GM12892 (cell line): ENCODE data around the gene GPR176.

ENCODE experiments used
- POLR2A ChIP-seq: IDR thresholded peaks from 2 replicates; pipeline ENCODE4 v1.6.1; 2011; ENCODE audit warnings: low read depth, low read length, control low read depth
- POLR2AphosphoS5 ChIP-seq: IDR thresholded peaks from 2 replicates; pipeline ENCODE4 v1.6.1; 2011; ENCODE audit warnings: low read depth, low read length, control low read depth
- TAF1 ChIP-seq: IDR thresholded peaks from 2 replicates; pipeline ENCODE4 v1.6.1; 2011; ENCODE audit warnings: low read depth, mild to moderate bottlenecking, control low read depth, low read length, borderline replicate concordance

DNA sequence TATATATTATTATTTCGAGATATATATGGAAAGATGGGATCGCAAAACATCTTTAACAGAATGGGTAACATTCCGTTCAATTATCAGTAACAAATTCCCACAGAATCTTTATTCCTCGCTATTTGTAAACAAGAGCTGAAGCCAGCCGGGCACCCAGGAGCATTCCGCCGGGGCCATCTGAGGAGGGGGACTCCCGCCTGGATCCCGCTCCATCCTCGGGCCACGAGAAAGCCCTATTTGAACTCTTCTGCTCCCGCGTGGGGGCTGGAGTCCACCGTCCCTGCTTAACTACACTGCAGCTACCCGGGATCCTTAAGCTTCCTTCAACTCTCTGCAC lies 687 bp downstream of the GPR176 start:
- TF ChIP-seq POLR2A (no peak), POLR2AphosphoS5 (no peak), TAF1 (no peak)
